Measurements from ENCODE around the gene TMEM238L. TPM values are rescaled to one million over a fixed set of nuclear protein-coding genes. Genes with fewer than 3 reads are reported as not detected.

Gene TMEM238L
- total RNA-seq, 1 donor from 2014 or later: not detected

DNA sequence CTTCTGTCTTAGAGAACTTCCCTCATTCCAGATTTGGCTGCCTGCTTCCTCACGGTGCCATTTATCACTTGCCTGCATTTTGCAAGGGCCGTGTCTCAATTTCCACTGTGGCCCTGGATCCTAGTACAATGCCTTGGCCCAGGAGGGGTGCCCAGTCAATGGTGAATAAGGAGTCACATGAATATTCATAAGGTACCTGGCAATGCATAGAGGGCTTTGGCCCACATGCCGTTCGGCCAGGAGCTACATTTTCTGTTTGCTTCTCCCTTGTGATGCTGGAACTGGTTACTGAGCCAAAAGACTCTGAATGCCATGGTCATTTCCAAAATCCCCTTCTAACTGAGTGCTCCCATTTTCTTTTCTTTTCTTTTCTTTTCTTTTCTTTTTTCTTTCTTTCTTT, 38.8 kb upstream of the TMEM238L start:
- Mint-ChIP-seq H3K36me3 (ENCODE audit: low read depth) (peaks cover 2% of the 10 kb centered on the region), H3K27ac (ENCODE audit: unreplicated experiment) (no peak overlapping the region), H3K27me3 (ENCODE audit: low read depth) (peaks cover 29% of the 10 kb centered on the region), H3K4me1 (ENCODE audit: low read depth) (peaks cover 7% of the 10 kb centered on the region), H3K9me3 (ENCODE audit: low read depth) (peaks cover 3% of the 10 kb centered on the region), H3K4me3 (ENCODE audit: unreplicated experiment) (no peak overlapping the region)
- TF ChIP-seq, protein P1, sequence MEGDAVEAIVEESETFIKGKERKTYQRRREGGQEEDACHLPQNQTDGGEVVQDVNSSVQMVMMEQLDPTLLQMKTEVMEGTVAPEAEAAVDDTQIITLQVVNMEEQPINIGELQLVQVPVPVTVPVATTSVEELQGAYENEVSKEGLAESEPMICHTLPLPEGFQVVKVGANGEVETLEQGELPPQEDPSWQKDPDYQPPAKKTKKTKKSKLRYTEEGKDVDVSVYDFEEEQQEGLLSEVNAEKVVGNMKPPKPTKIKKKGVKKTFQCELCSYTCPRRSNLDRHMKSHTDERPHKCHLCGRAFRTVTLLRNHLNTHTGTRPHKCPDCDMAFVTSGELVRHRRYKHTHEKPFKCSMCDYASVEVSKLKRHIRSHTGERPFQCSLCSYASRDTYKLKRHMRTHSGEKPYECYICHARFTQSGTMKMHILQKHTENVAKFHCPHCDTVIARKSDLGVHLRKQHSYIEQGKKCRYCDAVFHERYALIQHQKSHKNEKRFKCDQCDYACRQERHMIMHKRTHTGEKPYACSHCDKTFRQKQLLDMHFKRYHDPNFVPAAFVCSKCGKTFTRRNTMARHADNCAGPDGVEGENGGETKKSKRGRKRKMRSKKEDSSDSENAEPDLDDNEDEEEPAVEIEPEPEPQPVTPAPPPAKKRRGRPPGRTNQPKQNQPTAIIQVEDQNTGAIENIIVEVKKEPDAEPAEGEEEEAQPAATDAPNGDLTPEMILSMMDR (IDR thresholded peaks at IDR 0.05): no peak
- no peak for DNase-seq (ENCODE audit: low spot score)

DNA sequence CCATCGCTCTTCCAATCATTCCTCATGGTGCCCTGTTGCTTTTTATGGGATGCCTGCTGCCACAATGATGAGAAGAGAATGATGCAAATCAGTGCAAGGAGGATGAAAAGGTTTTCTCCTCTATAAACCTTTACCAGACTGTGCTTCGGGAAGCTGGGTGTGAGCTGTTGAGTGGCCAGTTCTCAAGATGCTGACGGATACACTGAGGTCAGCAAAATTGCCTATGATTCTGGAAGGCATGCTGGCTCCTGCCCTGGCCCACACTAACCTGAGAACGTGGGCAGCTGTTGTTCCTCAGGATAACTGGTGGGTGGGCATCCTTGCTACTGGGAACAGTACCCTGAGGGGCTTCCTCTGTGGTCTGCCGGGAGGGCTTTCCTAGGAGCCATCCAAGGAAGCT, 34.8 kb upstream of the TMEM238L start:
- Mint-ChIP-seq H3K27me3 (ENCODE audit: low read depth) (peaks cover 13% of the 10 kb centered on the region), H3K27ac (ENCODE audit: unreplicated experiment) (no peak overlapping the region), H3K4me3 (ENCODE audit: unreplicated experiment) (no peak overlapping the region), H3K9me3 (ENCODE audit: low read depth) (no peaks in the 10 kb centered on the region), H3K4me1 (ENCODE audit: low read depth) (no peaks in the 10 kb centered on the region), H3K36me3 (ENCODE audit: low read depth) (no peaks in the 10 kb centered on the region)
- DNase-seq (ENCODE audit: low spot score): no peak
- TF ChIP-seq, protein P1 (IDR thresholded peaks at IDR 0.05): no peak

DNA sequence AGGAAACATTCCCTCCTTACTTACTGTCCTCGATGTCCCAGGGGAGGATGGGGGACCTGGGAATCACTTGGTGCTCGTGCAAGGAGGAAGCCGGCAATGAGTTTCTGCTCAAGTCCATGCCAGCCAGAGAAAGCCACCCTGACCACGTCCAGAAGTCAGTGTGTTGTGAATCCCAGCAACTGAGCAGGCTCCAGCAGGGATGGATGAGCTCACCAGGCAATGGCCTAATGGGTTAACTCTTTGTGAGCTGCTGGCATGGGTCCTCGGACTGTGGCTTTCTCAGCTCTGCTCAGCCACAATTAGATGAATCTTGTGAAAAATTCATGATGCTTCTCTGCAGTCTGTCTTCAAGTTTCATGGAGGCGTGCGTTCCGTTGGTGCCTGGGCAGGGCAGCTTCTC, 34.0 kb upstream of the TMEM238L start, which contains the start of gene PIRT:
Gene PIRT, minus strand, starts transcription at position 167 of the 400 bp plus-strand sequence. CDS start 12,442 bp downstream, outside the sequence.
- H3K4me1 Mint-ChIP-seq (ENCODE audit: low read depth): no peaks in the 10 kb centered on the region
- TF ChIP-seq, protein P1 (IDR thresholded peaks at IDR 0.05): no peak
- H3K36me3 Mint-ChIP-seq (ENCODE audit: low read depth): no peaks in the 10 kb centered on the region
- H3K27ac Mint-ChIP-seq (ENCODE audit: unreplicated experiment): no peak within 1 kb of the TSS
- H3K27me3 Mint-ChIP-seq (ENCODE audit: low read depth): peaks cover 8% of the 10 kb centered on the region
- no peak within 1 kb of the TSS for H3K4me3 Mint-ChIP-seq (ENCODE audit: unreplicated experiment)
- no peaks in the 10 kb centered on the region for H3K9me3 Mint-ChIP-seq (ENCODE audit: low read depth)
- DNase-seq (ENCODE audit: low spot score): no peak

DNA sequence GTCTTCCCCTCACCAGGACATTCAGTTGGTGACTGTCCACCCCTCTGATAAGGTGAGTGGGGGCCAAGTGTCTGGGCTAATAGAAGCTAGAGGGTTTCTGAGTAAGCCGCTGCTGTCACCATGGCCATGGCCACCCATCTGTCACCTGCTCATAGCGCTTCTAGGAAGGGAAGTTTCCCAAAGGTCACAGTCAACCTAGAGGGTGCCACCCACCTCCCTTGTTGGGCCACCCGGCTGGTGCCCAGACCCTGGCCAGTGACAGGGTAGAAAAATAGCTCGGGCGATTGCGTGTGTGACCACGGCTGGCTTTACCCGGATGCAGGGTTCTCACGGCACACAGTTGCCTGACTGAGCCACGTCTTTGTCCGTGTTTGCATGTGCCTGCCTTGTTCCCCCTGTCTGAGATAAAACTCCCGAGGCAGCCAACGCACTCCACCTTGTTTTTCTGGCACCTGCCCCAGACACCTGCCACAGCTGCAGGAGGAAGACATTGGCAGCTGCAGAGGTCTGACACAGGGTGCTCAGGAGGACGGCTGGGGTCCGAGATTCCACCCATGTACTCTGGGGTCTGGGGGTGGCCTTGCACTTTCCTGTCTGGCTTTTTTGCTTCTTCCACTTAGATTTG, 33.2 kb upstream of the TMEM238L start:
- no peaks in the 10 kb centered on the region for H3K9me3 Mint-ChIP-seq (ENCODE audit: low read depth)
- peaks cover 2% of the 10 kb centered on the region for H3K27me3 Mint-ChIP-seq (ENCODE audit: low read depth)
- no peak overlapping the region for H3K27ac Mint-ChIP-seq (ENCODE audit: unreplicated experiment)
- no peaks in the 10 kb centered on the region for H3K36me3 Mint-ChIP-seq (ENCODE audit: low read depth)
- H3K4me1 Mint-ChIP-seq (ENCODE audit: low read depth): no peaks in the 10 kb centered on the region
- no peak for DNase-seq (ENCODE audit: low spot score)
- H3K4me3 Mint-ChIP-seq (ENCODE audit: unreplicated experiment): no peak overlapping the region
- TF ChIP-seq, protein P1 (IDR thresholded peaks at IDR 0.05): no peak

DNA sequence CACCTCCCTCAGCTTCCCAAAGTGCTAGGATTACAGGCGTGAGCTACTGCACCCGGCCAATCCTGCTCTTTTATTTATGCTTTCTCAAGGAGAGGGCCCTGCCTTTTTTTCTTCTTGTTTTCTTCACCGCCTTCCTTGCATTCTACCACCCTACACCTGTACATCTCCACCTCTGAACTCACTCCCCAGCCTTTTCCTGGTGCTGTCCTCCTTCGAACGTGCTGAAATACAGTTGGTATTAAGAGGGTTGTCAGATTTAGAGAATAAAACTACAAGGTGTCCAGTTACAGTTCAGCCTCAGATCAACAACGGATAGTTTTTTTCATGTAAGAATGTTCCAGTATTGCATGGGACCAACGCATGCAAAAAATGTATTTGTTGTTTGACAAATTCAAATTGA, 32.2 kb upstream of the TMEM238L start:
- Mint-ChIP-seq H3K27me3 (ENCODE audit: low read depth) (no peaks in the 10 kb centered on the region), H3K4me1 (ENCODE audit: low read depth) (no peaks in the 10 kb centered on the region), H3K4me3 (ENCODE audit: unreplicated experiment) (no peak overlapping the region), H3K36me3 (ENCODE audit: low read depth) (no peaks in the 10 kb centered on the region), H3K27ac (ENCODE audit: unreplicated experiment) (no peak overlapping the region), H3K9me3 (ENCODE audit: low read depth) (no peaks in the 10 kb centered on the region)
- TF ChIP-seq, protein P1 (IDR thresholded peaks at IDR 0.05): no peak
- DNase-seq (ENCODE audit: low spot score): no peak
